ENCODE measurements around the gene SLC27A1.
A peak's percentile ranks its signal among the peaks of the same experiment; 100 is the strongest.
"Not testable (repeated sequence)": the region's sequence is repeated elsewhere in the genome, so short reads cannot be mapped to it uniquely, and the experiment has no call there.

Gene SLC27A1

GRCh38 chr19:17457616-17458015, 12.7 kb upstream of the SLC27A1 start:
- no peak for DNase-seq (ENCODE audit: low spot score)

- no peak for DNase-seq (ENCODE audit: low spot score)
Measured at GRCh38 chr19:17458970-17459369, 11.4 kb upstream of the SLC27A1 start.

DNA sequence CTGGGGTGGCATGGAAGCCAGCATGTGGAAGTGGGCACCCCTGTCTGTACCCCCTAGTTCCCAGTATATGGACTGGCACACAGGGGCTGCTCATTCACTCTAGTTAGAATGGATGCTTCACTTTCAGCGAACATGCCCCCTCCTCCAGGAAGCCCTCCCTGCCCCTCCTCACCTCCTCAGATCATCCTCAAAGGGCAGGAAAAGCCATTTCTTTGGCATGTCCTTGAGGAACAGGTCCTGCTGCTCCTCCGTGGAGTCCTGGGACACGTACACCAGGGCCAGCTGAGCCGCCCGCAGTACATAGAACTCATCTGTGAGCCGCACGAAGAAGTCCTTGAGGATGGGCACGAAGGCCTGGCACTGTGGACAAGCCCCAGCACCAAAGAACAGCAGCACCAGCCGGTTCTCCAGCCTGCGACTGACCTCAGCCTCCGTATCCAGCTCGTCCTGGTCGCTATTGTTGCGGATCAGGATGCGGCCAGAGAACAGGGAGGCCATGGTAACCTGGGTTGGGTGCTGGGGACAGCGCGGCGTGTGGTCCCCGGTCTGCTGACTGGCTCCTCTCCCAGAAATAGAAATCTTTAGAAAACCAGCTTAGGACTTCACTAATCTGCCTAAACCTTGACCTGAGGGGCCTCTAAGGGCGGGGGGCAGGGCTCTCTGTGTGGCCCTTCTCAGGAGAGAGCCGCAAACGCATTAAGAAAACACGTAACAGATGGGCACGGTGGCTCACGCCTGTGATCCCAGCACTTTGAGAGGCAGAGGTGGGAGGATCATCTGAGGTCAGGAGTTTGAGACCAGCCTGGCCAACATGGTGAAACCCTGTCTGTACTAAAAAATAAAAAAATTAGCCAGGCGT, 9.7 kb upstream of the SLC27A1 start, which contains the start of gene NXNL1:
Gene NXNL1, minus strand, starts transcription at position 555 of the 859 bp plus-strand sequence. Its CDS starts 57 bp downstream, at position 498.
- no peak for DNase-seq (ENCODE audit: low spot score)

DNA sequence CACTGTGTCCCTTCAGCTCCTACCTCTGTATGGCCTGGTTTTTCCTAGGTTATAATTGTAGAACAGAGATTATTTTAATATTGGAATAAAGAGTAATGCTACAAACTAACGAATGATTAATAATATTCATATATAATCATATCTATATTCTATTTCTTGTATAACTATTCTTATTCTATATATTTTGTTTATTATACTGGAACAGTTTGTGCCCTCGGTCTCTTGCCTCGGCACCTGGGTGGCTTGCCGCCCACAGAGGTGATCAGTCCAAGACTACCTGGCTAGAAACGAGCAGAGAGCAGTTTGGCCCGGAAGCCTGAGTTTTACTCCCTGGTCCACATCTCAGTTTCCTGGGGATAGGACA, 3.9 kb upstream of the SLC27A1 start:
- DNase-seq (ENCODE audit: low spot score): no peak

GRCh38 chr19:17467471-17468301, 2.6 kb upstream of the SLC27A1 start:
- no peak for DNase-seq (ENCODE audit: low spot score)

- DNase-seq (ENCODE audit: low spot score): peak; percentile 70
Measured at GRCh38 chr19:17468302-17469091, 1.8 kb upstream of the SLC27A1 start.

- DNase-seq (ENCODE audit: low spot score): no peak
Measured at GRCh38 chr19:17469092-17469480, 1.2 kb upstream of the SLC27A1 start.

GRCh38 chr19:17469481-17470067, 750 bp upstream of the SLC27A1 start:
- peak; percentile 94 for DNase-seq (ENCODE audit: low spot score)

- DNase-seq (ENCODE audit: low spot score): no peak
Measured at GRCh38 chr19:17471410-17472125, 1.2 kb downstream of the SLC27A1 start.

DNA sequence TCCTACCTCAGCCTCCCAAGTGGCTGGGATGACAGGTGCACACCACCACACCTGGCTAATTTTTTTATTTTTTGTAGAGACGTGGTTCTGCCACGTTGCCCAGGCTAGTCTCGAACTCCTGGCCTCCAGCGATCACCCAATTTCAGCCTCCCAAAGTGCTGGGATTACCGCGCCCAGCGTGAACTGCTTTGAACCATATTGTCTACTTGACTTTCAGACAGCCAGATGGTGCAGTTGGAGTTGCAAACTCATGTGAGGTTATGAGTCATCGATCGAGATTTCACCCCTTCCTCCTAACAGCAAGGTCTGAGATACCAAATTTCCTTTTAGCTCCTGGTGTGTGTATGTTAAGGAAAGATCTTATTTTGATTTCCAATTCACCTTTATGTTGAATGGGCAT, 2.7 kb downstream of the SLC27A1 start:
- peak; percentile 68 for DNase-seq (ENCODE audit: low spot score)

DNA sequence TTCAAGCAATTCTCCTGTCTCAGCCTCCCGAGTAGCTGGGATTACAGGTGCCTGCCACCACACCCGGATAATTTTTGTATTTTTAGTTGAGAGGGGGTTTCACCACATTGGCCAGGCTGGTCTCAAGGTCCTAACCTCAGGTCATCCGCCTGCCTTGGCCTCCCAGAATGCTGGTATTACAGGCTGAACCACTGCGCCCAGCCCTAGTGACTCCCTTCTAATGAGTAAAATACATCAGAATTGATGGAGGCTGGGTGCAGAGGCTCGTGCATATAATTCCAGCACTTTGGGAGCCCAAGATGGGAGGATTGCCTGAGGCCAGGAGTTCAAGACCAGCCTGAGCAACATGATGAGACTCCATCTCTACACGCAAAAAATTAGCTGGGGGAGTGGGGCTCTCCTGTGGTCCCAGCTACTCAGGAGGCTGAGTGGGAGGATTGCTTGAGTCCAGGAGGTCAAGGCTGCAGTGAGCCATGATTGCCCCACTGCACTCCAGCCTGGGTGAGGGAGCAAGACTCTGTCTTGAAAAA, 4.8 kb downstream of the SLC27A1 start:
- not testable (repeated sequence) for DNase-seq (ENCODE audit: low spot score)

DNA sequence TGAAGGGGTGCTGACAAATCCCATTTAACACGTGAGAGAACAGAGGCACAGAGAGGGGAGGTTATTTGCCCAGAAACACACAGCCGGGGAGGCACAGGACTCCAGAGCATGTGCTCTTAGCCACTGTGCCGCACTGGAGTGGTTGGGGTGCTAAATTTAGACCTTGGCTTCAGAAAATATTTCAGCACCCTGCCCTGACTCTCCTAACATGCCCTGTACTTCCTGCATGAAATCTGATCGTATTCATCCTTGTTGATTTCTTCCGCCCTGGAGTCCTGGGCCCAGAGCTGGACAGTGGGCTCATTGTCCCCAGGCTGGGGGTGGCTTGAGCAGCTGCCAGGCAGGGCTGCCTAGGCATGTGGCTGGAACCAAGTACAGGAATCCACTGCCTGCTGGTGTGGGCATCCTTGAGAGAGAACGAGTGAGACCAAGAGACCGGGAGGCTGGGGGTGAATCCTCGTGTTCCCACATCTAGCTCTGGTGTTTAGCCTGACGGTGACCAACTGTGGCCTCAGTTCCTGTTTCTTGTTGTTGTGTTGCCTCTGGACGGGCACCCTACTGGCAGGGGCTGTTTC, 5.3 kb downstream of the SLC27A1 start:
- peak; percentile 60 for DNase-seq (ENCODE audit: low spot score)

- DNase-seq (ENCODE audit: low spot score): peak; percentile 67
Measured at GRCh38 chr19:17479325-17479791, 9.0 kb downstream of the SLC27A1 start.

DNA sequence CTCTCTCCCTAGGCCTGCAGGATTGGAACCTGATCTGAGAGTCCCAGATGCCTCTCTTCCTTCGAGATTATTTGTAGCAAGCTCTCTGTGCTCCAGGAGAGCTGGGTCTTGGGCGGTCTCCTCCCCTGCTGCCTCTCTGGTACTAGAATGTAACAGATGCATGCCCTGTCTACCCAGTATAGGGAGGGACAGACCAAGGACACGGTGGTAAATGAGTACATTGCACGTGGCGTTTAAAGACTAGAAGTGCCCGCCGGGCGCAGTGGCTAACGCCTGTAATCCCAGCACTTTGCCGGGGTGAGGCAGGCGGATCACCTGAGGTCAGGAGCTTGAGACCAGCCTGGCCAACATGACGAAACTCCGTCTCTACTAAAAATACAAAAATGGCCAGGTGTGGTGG, 11.7 kb downstream of the SLC27A1 start:
- DNase-seq (ENCODE audit: low spot score): no peak

DNA sequence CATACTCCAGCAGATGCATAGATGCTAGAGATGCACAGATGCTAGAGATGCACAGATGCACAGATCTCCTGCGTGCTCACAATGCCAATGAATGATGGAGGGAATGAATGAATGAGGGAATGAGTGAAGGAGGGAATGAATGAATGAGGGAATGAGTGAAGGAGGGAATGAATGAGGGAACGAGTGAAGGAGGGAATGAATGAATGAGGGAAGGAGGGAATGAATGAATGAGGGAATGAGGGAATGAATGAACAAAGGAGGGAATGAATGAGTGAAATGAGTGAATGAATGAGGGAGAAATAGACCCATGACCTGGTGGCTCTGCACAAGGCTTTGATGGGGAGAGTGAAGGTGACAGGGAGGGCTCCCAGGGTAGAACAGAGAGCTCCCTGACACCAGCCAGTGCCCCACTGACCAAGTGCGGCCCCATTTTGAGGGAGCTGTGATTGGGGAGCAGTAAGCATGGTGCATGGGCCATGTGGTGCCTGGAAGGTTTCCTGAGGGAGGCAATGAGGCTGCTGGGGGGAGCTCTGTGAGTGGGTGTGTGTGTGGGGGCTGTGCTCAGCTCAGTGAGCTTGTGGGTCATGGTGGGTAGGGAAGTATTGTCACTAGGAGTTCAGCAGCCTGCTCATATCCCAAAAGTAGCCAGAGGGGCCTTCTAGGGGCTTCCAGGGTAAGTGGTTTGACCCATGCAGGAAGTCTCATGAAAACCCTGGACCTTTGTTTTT, 12.7 kb downstream of the SLC27A1 start:
- DNase-seq (ENCODE audit: low spot score): no peak

GRCh38 chr19:17483605-17484002, 13.3 kb downstream of the SLC27A1 start:
- no peak for DNase-seq (ENCODE audit: low spot score)

- no peak for DNase-seq (ENCODE audit: low spot score)
Measured at GRCh38 chr19:17484520-17485185, 14.3 kb downstream of the SLC27A1 start.

GRCh38 chr19:17486545-17487240, 16.4 kb downstream of the SLC27A1 start:
- no peak for DNase-seq (ENCODE audit: low spot score)
